ENCODE results near the gene MYL4.
"Not testable (repeated sequence)": the region's sequence is repeated elsewhere in the genome, so short reads cannot be mapped to it uniquely, and the experiment has no call there.

The MYL4 gene

GRCh38 chr17:47208744-47209488, at the start of gene MYL4:
TSS of gene MYL4 (plus strand) at chr17:47209348. CDS start at chr17:47209423, 75 bp downstream.
- no peak for TF ChIP-seq CTCF (IDR thresholded peaks at IDR 0.05; ENCODE audit: low read depth, low read length)
- DNase-seq (ENCODE audit: extremely low read depth, low read depth), result no peak

GRCh38 chr17:47162013-47162622, 47.0 kb upstream of the MYL4 start:
- no peak for TF ChIP-seq CTCF (IDR thresholded peaks at IDR 0.05; ENCODE audit: low read depth, low read length)
- DNase-seq (ENCODE audit: extremely low read depth, low read depth), result no peak

GRCh38 chr17:47164263-47164662, 44.9 kb upstream of the MYL4 start:
- no peak for TF ChIP-seq CTCF (IDR thresholded peaks at IDR 0.05; ENCODE audit: low read depth, low read length)
- no peak for DNase-seq (ENCODE audit: extremely low read depth, low read depth)

GRCh38 chr17:47165137-47165536, 44.0 kb upstream of the MYL4 start:
- no peak for TF ChIP-seq CTCF (IDR thresholded peaks at IDR 0.05; ENCODE audit: low read depth, low read length)
- DNase-seq (ENCODE audit: extremely low read depth, low read depth), result no peak

- not testable (repeated sequence) for DNase-seq (ENCODE audit: extremely low read depth, low read depth)
Observed at GRCh38 chr17:47166854-47167253, 42.3 kb upstream of the MYL4 start.

GRCh38 chr17:47168896-47169295, 40.3 kb upstream of the MYL4 start:
- not testable (repeated sequence) for DNase-seq (ENCODE audit: extremely low read depth, low read depth)

GRCh38 chr17:47170710-47171109, 38.4 kb upstream of the MYL4 start:
- no peak for TF ChIP-seq CTCF (IDR thresholded peaks at IDR 0.05; ENCODE audit: low read depth, low read length)
- DNase-seq (ENCODE audit: extremely low read depth, low read depth), result no peak

GRCh38 chr17:47172696-47173565, 36.2 kb upstream of the MYL4 start:
- no peak for DNase-seq (ENCODE audit: extremely low read depth, low read depth)
- no peak for TF ChIP-seq CTCF (IDR thresholded peaks at IDR 0.05; ENCODE audit: low read depth, low read length)

- not testable (repeated sequence) for DNase-seq (ENCODE audit: extremely low read depth, low read depth)
Observed at GRCh38 chr17:47174823-47175222, 34.3 kb upstream of the MYL4 start.

Measured in AG09319 (cell line).